CD4-positive, alpha-beta T cell treated with Interferon gamma for 1 hour (primary cell): Measurements from ENCODE around the gene TDRD15.
"Not testable (repeated sequence)": the region's sequence is repeated elsewhere in the genome, so short reads cannot be mapped to it uniquely, and the experiment has no call there.

ENCODE experiments used
- DNase-seq: peaks from one replicate; pipeline ENCODE4 v3.0.0-alpha.2; 2020

The TDRD15 gene

GRCh38 chr2:21148718-21149117 lies 24.9 kb downstream of the TDRD15 start:
- DNase-seq: no peak

GRCh38 chr2:21151234-21151633 lies 27.5 kb downstream of the TDRD15 start:
- DNase-seq: not testable (repeated sequence)

DNA sequence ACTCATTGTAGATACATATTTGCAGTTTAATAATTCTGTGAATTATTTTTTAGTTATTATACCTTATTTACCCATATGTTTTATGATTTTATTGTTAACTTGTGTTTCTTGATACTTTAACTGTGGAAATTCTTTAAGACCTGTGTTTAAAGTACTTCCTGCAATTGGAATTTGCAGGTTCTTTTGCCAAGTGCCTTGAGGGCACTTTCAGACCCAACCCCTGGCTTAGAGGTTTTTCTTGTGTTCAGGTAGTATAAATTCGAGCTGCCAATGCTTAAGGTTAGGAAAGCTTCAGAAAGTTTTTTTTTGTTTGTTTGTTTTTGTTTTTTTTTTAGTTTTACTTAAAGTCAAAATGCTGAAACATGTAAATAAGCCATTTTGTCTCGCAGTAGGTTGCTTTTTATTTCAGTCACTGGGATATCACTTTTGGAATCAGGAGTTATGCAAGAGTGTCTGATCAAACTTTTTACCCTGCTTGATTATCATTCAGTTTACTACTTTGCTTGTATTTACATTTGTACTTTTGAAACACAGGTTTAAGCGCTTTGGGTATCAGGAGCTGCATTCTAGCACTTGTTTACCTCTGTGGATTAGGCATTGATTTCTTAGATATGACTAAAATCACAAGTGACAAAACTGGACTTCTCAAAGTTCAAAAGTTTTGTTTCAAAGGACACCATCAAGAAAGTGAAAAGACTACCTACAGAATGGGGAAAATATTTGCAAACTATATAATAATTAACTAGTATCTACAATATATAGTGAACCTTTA lies 31.8 kb downstream of the TDRD15 start:
- DNase-seq: no peak

DNA sequence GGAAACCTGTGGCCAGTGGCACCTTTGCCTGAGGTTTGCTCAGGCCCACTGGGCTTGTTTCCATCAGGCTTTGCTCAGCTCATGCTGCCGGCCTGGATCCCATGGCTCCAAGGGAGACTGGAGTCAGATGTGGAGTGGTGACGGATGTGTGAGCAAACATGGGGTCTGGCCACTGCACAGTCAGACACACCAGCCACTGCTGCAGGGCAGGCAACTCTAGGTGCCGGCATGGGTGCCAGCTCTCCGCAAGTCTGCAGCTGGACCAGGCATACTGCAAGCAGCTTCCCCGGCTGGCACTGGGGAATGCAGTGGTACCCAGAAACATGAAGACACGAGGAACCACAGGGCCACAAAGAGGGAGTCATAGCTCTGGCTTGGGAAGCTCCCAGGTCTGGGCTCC lies 37.4 kb downstream of the TDRD15 start:
- no peak for DNase-seq

DNA sequence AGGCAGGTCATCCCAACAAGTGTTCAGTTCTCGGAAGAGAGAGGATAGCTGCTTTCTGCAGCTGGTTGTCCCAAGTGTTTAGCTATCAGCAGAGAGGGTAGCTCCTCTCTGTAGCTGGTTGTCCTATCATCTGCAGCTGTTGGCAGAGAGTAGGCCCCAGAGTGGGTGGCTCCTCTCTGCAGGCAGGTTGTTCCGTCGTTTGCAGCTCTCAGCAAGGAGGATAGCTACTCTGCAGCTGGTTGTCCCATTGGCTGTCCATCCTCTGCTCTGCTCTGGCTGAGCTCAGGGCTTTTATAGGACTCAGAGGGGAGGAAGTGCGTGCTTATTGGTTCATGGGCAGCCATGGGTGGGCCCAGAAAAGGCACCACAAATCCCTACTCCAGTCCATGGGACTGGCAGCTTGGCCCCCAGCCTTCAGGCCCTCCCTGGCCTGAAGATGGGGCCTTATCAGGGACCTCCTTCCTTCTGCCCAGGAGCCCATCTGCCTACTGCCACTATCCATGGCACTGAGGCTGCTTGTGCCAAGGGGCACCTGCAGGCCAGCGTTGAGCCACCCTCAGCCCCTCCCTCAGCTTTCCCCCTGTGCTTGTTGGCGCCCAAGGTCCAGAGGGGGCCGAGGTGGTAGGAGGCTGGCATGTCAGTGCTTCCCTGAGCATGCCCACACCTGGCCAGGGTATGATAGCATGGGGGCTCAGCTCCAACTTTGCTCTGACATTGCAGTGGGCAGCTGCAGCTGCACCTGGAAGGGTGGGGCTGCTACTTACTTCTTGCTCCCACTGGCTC lies 38.3 kb downstream of the TDRD15 start:
- DNase-seq: no peak

- no peak for DNase-seq
These were observed 38.8 kb downstream of the TDRD15 start for GRCh38 chr2:21162615-21162878.

GRCh38 chr2:21163213-21163612 lies 39.4 kb downstream of the TDRD15 start:
- no peak for DNase-seq

GRCh38 chr2:21165350-21165749 lies 41.6 kb downstream of the TDRD15 start:
- DNase-seq: no peak

DNA sequence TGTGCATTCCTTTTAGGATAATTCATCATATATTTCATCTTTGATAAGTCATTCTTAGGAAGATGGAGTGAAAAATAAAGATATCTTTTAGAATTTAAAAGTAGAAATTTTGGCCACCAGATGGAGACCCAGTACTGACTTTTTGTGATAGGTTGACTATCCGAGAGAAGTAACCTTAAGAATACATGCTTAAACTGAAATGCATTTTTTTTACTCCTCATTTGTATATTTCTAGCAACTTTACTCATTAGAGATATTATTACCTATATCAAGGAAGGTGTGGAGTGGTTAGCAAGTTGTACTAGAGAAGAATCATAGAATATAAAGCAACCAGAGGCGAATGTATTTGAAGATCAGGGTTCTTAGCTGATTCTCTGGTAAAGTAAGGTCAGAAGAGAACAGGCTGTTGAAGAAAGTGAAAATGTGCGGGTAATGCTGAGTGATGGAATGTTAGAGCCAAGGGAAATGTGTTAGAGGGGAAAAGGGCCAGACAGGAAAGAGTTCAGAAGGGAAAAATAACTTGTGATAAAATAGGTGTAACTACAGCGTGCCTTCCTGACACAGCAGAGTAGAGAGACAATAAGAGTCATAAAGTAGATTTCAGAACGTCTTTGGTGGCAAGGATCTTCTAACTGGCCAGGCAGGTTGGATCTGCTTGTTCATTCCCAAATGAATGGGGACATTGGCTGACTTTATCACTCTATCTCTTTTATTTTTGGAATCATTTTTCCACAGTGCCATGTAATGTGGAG lies 52.3 kb downstream of the TDRD15 start:
- no peak for DNase-seq

DNA sequence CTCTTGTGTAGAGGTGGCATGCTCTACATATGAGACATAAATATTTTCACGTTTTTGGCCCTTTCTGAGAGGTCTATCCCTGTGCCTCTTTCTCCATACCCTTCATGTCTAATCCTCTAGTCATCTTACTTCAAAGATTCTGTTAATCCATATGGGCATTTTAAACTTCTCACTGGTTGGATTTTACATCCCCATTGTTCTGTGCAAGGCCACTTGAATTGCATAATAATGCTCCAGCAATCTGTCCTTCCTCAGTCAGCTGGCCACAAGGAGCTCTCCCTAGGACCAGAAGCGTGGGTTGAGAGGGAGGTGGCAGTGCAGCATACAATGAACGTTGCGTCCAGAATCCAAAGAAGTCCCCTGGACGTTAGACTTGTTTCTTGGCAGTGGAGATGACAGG lies 58.2 kb downstream of the TDRD15 start:
- DNase-seq: no peak

- DNase-seq: no peak
These were observed 59.5 kb downstream of the TDRD15 start for GRCh38 chr2:21183306-21183705.

- no peak for DNase-seq
These were observed 60.0 kb downstream of the TDRD15 start for GRCh38 chr2:21183726-21184125.

DNA sequence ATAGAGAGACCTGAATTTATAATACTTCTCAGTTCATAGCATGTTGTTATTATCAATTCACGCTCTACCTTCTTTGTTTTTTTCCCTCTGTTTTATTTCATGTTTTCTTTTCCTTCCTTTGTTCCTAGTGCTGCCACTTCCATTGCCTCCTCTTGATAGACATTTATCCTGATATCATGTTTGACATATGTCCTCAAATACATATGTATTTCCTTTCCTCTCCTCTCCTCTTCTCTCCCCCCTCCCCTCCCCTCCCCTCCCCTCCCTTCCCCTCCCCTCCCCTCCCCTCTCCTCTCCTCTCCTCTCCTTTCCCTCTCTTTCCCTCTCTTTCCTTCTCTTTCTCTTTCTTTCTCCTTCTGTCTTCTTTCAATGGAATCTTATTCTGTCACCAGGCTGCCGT lies 67.8 kb downstream of the TDRD15 start:
- no peak for DNase-seq
